Activated T-helper 1 cell treated with anti-CD3 and anti-CD28 coated beads, Interleukin-2, amount 50 U/mL, for 16 hours (primary cell): Measurements from ENCODE around the gene RXFP4.
"Not testable (repeated sequence)": the region's sequence is repeated elsewhere in the genome, so short reads cannot be mapped to it uniquely, and the experiment has no call there.

Experiments used
- DNase-seq, 2 donors: peaks; one replicate each; pipeline ENCODE4 v3.0.0-alpha.2; 2020; ENCODE audit warnings: low read depth in 1 of 2, low spot score in 1 of 2

Gene RXFP4

GRCh38 chr1:155940993-155941844 lies at the start of gene RXFP4:
RXFP4 (plus strand) TSS chr1:155941638; CDS start chr1:155941710, 72 bp downstream.
- no peak for DNase-seq

GRCh38 chr1:155892796-155893195 lies 48.6 kb upstream of the RXFP4 start:
- no peak for DNase-seq

DNA sequence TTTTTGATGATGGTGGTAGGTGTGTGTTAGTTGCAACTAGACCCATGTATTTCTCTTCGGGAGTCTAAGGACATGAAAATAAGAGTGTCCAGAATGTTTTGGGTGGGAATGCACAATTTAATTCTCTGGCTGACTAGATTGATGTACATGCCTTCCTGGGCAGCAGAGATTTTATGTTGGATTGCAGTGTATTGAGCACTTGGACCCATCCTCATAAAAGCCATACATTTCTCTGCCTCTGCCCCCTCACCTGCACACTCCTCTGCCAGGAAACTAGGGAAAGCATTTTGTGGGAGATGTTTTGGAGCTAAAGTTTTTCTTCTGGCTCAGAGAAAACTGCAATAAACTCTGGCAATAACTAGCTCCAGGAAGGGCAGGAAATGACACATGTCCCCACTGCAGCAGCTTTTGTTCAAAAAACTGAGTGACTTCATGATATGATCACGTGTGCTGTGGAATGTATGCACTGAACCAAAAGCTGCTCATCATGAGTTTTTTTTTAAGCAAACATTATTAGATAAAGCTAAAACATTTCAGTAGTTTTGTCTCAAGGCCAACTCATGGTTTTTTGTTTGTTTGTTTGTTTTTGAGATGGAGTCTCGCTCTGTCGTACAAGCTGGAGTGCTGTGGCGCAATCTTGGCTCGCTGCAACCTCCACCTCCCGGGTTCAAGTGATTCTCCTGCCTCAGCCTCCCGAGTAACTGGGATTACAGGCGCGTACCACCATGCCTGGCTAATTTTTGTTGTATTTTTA lies 47.9 kb upstream of the RXFP4 start:
- no peak for DNase-seq

DNA sequence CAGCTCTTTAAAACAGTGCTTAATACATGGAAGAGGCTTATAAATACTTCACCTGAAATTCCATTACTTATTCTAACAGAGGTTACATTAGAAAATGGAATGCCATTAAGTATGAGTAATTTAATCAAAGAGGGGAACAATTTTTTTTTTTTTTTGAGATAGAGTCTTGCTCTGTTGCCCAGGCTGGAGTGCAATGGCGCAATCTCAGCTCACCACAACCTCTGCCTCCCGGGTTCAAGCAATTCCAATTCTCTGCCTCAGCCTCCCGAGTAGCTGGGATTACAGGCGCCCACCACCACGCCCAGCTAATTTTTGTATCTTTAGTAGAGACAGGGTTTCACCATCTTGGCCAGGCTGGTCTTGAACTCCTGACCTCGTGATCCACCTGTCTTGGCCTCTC lies 45.8 kb upstream of the RXFP4 start:
- DNase-seq: not testable (repeated sequence)

GRCh38 chr1:155896476-155896875 lies 45.0 kb upstream of the RXFP4 start:
- not testable (repeated sequence) for DNase-seq

- DNase-seq: no peak
Measured at GRCh38 chr1:155897746-155898145, 43.7 kb upstream of the RXFP4 start.

- DNase-seq: no peak
Measured at GRCh38 chr1:155898888-155899287, 42.5 kb upstream of the RXFP4 start.

DNA sequence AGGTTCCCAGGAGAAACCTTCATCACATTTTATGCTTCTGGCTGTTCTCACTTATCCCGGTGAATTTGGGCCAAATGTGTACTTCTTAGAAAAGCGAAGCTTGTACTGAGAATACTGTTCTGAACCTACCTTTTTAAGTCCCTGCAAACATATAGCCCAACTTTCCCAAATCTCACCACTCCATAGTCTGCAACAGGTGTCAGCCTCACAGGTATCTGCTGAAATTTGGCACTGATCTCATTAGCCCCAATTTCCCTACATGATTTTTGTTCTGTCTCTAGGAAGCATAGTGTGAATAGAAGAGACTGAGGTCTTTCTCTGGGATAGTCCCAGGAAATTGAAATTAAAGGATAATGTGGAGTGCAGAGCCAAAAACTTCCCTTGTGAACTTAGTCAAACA lies 41.8 kb upstream of the RXFP4 start:
- DNase-seq: no peak

DNA sequence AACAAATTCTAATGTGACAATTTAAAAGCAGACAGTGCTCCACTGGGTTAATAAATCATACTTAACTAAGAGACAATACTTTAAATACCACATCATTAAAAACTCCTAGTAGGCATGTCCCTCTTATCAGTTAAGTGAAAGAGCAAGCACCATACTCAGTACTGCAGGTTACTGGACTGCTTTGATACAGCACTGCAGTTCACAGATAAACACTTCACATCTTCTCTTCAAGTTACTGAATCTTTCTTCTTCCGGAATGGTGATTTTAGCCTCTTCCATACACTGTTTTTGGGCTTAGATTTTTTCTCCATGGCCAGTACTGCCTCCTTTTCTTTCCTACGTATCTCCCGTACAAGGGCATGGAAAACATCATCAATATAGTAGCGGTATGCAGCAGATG lies 41.3 kb upstream of the RXFP4 start:
- no peak for DNase-seq

DNA sequence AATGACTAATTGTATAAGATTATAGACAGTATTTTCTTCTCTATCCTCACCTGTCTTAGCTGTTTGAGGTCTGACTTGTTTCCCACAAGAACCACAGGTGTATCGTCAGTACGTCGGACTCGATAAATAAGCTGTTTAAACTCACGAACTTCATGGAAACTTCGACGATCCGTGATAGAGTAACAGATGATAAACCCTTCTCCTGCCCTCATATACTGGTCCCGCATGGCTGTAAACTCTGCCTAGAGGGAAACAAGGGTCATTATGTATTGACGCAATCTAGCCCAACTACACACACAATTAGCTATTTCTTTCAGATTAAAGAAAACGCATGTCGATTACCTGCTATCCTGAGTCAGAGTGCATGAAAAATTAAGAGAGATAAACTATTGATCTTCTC lies 37.2 kb upstream of the RXFP4 start:
- no peak for DNase-seq

GRCh38 chr1:155909894-155910293 lies 31.5 kb upstream of the RXFP4 start:
- DNase-seq: no peak

GRCh38 chr1:155910621-155911121 lies 30.8 kb upstream of the RXFP4 start:
- DNase-seq: no peak

- DNase-seq: peak; percentile 70 to 78
Measured at GRCh38 chr1:155911156-155912055, 30.0 kb upstream of the RXFP4 start, which contains the start of gene RIT1. RIT1 (minus strand) TSS chr1:155911349; CDS start chr1:155910761, 588 bp downstream.

DNA sequence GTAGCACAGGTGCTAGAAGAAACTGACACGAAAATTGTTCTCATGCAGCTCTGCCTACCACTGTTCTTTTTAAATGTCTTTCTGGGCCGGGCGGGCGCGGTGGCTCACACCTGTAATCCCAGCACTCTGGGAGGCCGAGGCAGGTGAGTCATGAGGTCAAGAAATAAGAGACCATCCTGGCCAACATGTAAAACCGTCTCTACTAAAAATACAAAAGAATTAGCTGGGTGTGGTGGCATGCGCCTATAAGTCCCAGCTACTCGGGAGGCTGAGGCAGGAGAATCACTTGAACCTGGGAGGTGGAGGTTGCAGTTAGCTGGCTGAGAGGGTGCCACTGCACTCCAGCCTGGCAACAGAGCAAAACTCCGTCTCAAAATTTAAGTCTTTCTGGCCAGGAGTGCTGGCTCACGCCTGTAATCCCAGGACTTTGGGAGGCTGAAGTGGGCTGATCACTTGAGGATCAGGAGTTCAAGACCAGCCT lies 29.3 kb upstream of the RXFP4 start:
- DNase-seq: no peak

DNA sequence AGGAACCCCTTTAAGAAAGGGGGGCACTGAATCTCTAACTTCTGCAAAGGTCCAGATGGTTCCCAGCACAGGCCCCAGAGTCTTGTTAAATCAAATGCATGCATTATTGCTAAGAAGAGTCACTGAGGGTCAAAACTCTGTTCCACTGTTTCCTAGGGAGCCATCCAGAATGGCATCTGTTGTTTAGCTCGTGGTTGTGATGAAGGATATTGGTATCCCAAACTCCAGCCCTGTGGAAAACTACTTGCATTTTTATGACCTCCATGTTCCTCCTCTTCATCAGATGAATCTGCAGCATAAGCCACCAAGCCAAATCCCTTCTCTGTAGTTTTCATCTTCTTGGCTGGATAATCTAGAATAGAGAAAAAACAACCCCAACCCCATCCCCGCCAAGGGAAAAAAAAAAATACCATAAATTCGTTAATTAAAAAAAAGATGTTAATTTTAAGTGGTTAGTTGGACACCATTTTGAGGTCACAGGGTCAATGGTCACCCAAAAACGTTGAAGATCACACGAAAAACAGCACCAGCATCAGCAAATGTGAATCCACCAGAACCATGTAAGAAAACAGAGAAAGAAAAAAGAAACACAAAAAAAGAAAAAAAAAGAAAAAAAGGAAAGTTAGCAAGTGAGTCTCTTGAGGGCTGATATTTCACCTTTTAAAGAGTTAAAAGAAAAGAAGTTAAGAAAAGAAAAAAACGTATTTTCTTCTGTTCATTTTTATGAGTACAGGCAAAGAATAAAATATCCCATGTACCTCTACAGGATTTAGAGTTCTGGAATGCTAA lies 27.3 kb upstream of the RXFP4 start:
- DNase-seq: no peak

DNA sequence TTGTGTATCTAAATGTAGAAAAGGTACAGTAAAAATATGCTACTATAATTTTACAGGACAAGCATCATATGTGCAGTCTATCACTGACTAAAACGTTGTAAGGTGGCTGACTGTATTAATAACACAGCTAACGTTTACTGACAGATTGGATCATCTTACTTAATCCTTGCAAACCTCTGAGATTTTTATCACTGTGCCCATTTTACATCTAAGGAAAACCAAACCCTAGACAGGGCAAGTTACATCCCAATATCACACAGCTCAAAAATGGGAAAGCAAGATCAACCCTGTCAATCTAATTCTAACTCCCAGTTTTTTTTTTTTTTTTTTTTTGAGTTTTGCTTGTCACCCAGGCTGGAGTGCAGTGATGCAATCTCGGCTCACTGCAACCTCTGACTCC lies 22.8 kb upstream of the RXFP4 start:
- no peak for DNase-seq

GRCh38 chr1:155919801-155920200 lies 21.6 kb upstream of the RXFP4 start:
- DNase-seq: no peak

DNA sequence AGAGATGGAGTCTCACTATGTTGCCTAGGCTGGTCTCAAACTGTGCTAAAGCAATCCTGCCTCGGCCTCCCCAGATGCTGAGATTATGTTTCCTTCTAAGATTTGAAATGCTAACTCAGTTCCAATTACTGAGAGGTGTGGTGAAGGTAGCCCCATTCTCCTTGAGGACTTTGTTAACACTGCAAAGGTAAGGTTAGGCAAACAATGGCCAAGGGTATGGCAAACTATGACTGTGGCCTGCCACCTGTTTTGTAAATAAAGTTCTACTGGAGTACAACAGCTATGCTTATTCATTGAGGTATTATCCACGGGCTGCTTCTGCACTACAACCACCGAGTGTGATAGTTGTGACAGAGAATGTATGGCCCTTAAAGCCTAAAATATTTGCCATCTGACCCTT lies 20.7 kb upstream of the RXFP4 start:
- DNase-seq: no peak

- DNase-seq: no peak
Measured at GRCh38 chr1:155925506-155925905, 15.9 kb upstream of the RXFP4 start.

DNA sequence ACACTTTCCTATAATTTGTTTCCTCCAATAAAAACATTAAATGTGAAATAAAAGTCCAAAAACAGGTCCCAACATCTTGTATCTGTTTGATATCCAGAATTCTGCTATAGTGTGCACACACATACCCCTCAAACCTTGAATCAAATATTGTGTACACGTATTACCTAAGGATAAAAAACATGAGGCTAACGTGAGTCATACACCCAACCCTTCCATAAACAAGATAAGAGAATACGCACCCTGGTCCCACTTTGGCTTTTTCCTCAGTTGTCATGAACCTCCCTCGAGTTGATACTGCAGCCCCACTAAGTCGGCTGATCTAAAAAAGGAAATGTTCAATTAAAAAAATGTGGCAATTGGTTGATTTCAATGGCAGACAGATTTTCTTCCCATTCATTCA lies 12.4 kb upstream of the RXFP4 start:
- DNase-seq: no peak
